Pancreas (tissue), 10 donors: Measurements from ENCODE around the gene LCE2C. TPM values are rescaled to one million over a fixed set of nuclear protein-coding genes. Genes with fewer than 3 reads are reported as not detected.
"Not testable (repeated sequence)": the region's sequence is repeated elsewhere in the genome, so short reads cannot be mapped to it uniquely, and the experiment has no call there.

ENCODE experiments used
- ATAC-seq, 4 donors: fragments of 200-7000 bp; cut with Tn5 transposase; one replicate each; pipeline versions ENCODE4 v1.8.0 to v1.9.1; 2020; ENCODE audit warnings: mild to moderate bottlenecking in 4 of 4, moderate library complexity in 4 of 4
- DNase-seq, 6 donors: peaks; one replicate each; pipeline ENCODE4 v3.0.0-alpha.2; 2020
- FAIRE-seq: peaks from 2 replicates; lab custom pipeline; 2012; peaks lifted over from hg19 to GRCh38; lab: Jason Lieb, UNC
- H3K27ac ChIP-seq, 4 donors: fragments of 200-600 bp; sonication (generic); 1 replicate in 3 of 4; 2 replicates in 1 of 4; pipeline versions ENCODE4 v1.5.0 to v1.8.0; 2020
- H3K27me3 ChIP-seq, 4 donors: fragments of 200-600 bp; one replicate each; pipeline ENCODE4 v1.8.0; 2021
- H3K36me3 ChIP-seq, 3 donors: fragments of 200-600 bp; sonication (generic) in 1 of 3; one replicate each; pipeline versions ENCODE4 v1.5.0 to v1.8.0; 2020 to 2021
- H3K4me1 ChIP-seq, 3 donors: fragments of 200-600 bp; one replicate each; pipeline ENCODE4 v1.8.0; 2021
- H3K4me3 ChIP-seq, 4 donors: fragments of 200-600 bp; sonication (generic) in 2 of 4; one replicate each; pipeline versions ENCODE4 v1.5.0 to v1.8.0; 2020 to 2021
- H3K9me3 ChIP-seq, 4 donors: fragments of 200-600 bp; one replicate each; pipeline ENCODE4 v1.8.0; 2021
- CTCF ChIP-seq, 4 donors: fragments of 200-600 bp; sonication (generic) in 3 of 4; IDR thresholded peaks; one replicate each; pipeline versions ENCODE4 v1.5.0 to v1.8.0; 2021; ENCODE audit warnings: antibody characterized with exemption in 4 of 4
- WGBS, 2 donors: extraction: QIAGEN DNeasy Blood & Tissue Kit; methylation state at CpG; one replicate each; pipeline ENCODE4 v1.1.7; 2013; 5-methylcytosine and 5-hydroxymethylcytosine counted together
- intact Hi-C, 3 donors: fragments of 100-400 bp; cut with DNase I; formaldehyde crosslinking; loops; one replicate each; pipeline versions ENCODE4 v1.11.1 to v1.14.2; 2022
- polyA plus RNA-seq, 2 donors: library from polyadenylated mRNA; stranded (reverse); fragments of 200-250 nt; gene quantifications; one replicate each; pipeline ENCODE4 v1.2.3, GENCODE V29; 2013
- total RNA-seq, 6 donors: library from RNA; stranded (reverse); fragmentation: NEBNext Ultra II Directional in 4 of 6; extraction: Animal tissue kit (Norgen Biotek cat#: 25700) in 4 of 6; gene quantifications; one replicate each; pipeline versions ENCODE4 v1.2.1 to v1.2.4, GENCODE V29; 2021 to 2023
- donor health status: healthy with polysubstance abuse.
- donor health status: DM: no; HTN: no; CAD: no; lungs with moderate emphysema.
- donor health status: DM: no; HTN: no; CAD: no.
- donor health status: control.
- donor health status: control.
- donor health status: Bipolar disorder and iron deficiency.
- donor health status: DM: yes; HTN: yes; CAD: no.
- donor health status: DM: no; HTN: no; CAD: no.
- donor health status: DM: no; HTN: no; CAD: no.
- donor health status: DM: yes; HTN: yes; CAD: no.

Gene LCE2C
- not detected for total RNA-seq
- polyA plus RNA-seq, result not detected

GRCh38 chr1:152674983-152675382 lies at the start of gene LCE2C:
LCE2C (plus strand) TSS chr1:152675279; CDS start chr1:152676016, 737 bp downstream.
- H3K27ac ChIP-seq, DNase-seq, H3K4me1 ChIP-seq, H3K4me3 ChIP-seq, FAIRE-seq, H3K36me3 ChIP-seq, H3K9me3 ChIP-seq, H3K27me3 ChIP-seq, ATAC-seq, intact Hi-C loops: not testable (repeated sequence)
- 65 to 68% methylated on average over 2 to 3 of the region's 3 CpGs for WGBS, 2 donors

GRCh38 chr1:152626744-152627143 lies 48.3 kb upstream of the LCE2C start:
- no peaks in the 10 kb centered on the region for H3K4me1 ChIP-seq
- H3K27me3 ChIP-seq, result no peaks in the 10 kb centered on the region
- intact Hi-C loops, result no loop called here
- no peak for FAIRE-seq
- DNase-seq, result no peak
- H3K4me3 ChIP-seq, result no peak overlapping the region
- no peaks in the 10 kb centered on the region for H3K9me3 ChIP-seq
- H3K27ac ChIP-seq, result no peak overlapping the region
- 46 to 53% methylated on average over 1 of the region's 1 CpG for WGBS, 2 donors
- TF ChIP-seq CTCF (IDR thresholded peaks at IDR 0.05), result no peak
- H3K36me3 ChIP-seq, result no peaks in the 10 kb centered on the region
- ATAC-seq, result no peak

- 81 to 92% methylated on average over 3 of the region's 3 CpGs for WGBS, 2 donors
- FAIRE-seq (no peak), ATAC-seq (no peak), DNase-seq (no peak)
- no peaks in the 10 kb centered on the region for H3K4me1 ChIP-seq
- H3K36me3 ChIP-seq, result no peaks in the 10 kb centered on the region
- no peaks in the 10 kb centered on the region for H3K9me3 ChIP-seq
- intact Hi-C loops, result no loop called here
- TF ChIP-seq CTCF (IDR thresholded peaks at IDR 0.05), result no peak
- H3K27ac ChIP-seq, result no peak overlapping the region
- H3K4me3 ChIP-seq, result no peak overlapping the region
- H3K27me3 ChIP-seq, result no peaks in the 10 kb centered on the region
These were observed 44.5 kb upstream of the LCE2C start for GRCh38 chr1:152630596-152630995.

- no peak overlapping the region for H3K4me3 ChIP-seq
- no peaks in the 10 kb centered on the region for H3K4me1 ChIP-seq
- no peak for TF ChIP-seq CTCF (IDR thresholded peaks at IDR 0.05)
- no peak for FAIRE-seq
- ATAC-seq, result no peak
- WGBS, 2 donors, result 44 to 73% methylated on average over 1 of the region's 1 CpG
- intact Hi-C loops, result no loop called here
- no peaks in the 10 kb centered on the region for H3K27me3 ChIP-seq
- no peak for DNase-seq
- H3K27ac ChIP-seq, result no peak overlapping the region
- H3K9me3 ChIP-seq, result no peaks in the 10 kb centered on the region
- H3K36me3 ChIP-seq, result no peaks in the 10 kb centered on the region
These were observed 34.7 kb upstream of the LCE2C start for GRCh38 chr1:152640351-152640750.

GRCh38 chr1:152643945-152644344 lies 31.1 kb upstream of the LCE2C start:
- WGBS, 2 donors, result 49 to 52% methylated on average over 3 of the region's 3 CpGs
- ATAC-seq (no peak), FAIRE-seq (no peak), DNase-seq (no peak)
- H3K9me3 ChIP-seq, result no peaks in the 10 kb centered on the region
- intact Hi-C loops, result no loop called here
- no peaks in the 10 kb centered on the region for H3K36me3 ChIP-seq
- no peaks in the 10 kb centered on the region for H3K4me1 ChIP-seq
- TF ChIP-seq CTCF (IDR thresholded peaks at IDR 0.05), result no peak
- H3K4me3 ChIP-seq, result no peak overlapping the region
- no peak overlapping the region for H3K27ac ChIP-seq
- H3K27me3 ChIP-seq, result peaks cover 0 to 4% (median 0%) of the 10 kb centered on the region in 4 donors
